ENCODE data around the gene AHNAK.
"Not testable (repeated sequence)": the region's sequence is repeated elsewhere in the genome, so short reads cannot be mapped to it uniquely, and the experiment has no call there.

GRCh38 chr11:62581735-62582134 lies 35.1 kb upstream of the AHNAK start:
- not testable (repeated sequence) for TF ChIP-seq POLR2A (IDR thresholded peaks at IDR 0.05)
- TF ChIP-seq, protein P1, sequence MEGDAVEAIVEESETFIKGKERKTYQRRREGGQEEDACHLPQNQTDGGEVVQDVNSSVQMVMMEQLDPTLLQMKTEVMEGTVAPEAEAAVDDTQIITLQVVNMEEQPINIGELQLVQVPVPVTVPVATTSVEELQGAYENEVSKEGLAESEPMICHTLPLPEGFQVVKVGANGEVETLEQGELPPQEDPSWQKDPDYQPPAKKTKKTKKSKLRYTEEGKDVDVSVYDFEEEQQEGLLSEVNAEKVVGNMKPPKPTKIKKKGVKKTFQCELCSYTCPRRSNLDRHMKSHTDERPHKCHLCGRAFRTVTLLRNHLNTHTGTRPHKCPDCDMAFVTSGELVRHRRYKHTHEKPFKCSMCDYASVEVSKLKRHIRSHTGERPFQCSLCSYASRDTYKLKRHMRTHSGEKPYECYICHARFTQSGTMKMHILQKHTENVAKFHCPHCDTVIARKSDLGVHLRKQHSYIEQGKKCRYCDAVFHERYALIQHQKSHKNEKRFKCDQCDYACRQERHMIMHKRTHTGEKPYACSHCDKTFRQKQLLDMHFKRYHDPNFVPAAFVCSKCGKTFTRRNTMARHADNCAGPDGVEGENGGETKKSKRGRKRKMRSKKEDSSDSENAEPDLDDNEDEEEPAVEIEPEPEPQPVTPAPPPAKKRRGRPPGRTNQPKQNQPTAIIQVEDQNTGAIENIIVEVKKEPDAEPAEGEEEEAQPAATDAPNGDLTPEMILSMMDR (IDR thresholded peaks at IDR 0.05 in 4 of 5, conservative IDR thresholded peaks at IDR 0.05 in 1 of 5), result not testable (repeated sequence)
